Measurements from ENCODE around the gene NFIX. TPM values are rescaled to one million over a fixed set of nuclear protein-coding genes. Genes with fewer than 3 reads are reported as not detected.

The NFIX gene
- total and polyA plus RNA-seq, 2 of the 13 experiments (the other 11 are each of a cell fraction or from before 2014, with no cell fraction given), result 3.4 to 5.4 TPM

DNA sequence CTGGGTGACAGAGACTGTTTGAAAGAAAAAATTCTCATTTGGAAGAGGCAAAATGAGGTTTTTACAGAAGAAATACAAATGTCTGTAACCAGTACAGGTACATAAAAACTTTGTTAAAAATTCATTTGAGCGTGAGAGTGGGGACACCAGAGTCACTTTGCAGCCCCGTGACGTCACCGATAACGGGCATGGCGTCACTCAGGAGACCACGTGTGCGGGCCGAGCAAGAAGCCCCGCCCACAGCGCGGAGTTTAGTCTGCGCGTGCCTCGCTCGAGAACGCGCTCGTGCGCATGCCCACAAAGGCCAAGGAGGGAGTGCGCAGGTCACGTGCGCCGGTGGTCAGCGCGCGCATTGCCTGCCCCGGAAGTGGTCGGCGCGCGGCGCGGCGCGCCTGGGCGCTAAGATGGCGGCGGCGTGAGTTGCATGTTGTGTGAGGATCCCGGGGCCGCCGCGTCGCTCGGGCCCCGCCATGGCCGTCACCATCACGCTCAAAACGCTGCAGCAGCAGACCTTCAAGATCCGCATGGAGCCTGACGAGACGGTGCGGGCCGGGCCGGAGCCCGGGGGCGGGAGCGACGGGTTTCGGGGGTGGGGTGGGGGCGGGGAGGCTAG is 49.7 kb upstream of the NFIX start, which contains the start of gene RAD23A (continued):
- TF ChIP-seq ZNF510 (CRISPR knock-in tag; IDR thresholded peaks at IDR 0.05; ENCODE audit: low read depth), result 0 out of 2 replicates have a peak, but pooled peaks have one; percentile 46
- TF ChIP-seq, protein P1, sequence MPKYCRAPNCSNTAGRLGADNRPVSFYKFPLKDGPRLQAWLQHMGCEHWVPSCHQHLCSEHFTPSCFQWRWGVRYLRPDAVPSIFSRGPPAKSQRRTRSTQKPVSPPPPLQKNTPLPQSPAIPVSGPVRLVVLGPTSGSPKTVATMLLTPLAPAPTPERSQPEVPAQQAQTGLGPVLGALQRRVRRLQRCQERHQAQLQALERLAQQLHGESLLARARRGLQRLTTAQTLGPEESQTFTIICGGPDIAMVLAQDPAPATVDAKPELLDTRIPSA (CRISPR knock-in tag; IDR thresholded peaks at IDR 0.05; ENCODE audit: borderline replicate concordance), result no peak
- peak; percentile 100 for TF ChIP-seq ZBTB21 (CRISPR knock-in tag; IDR thresholded peaks at IDR 0.05)
- no peak for TF ChIP-seq IKZF4 (CRISPR knock-in tag; IDR thresholded peaks at IDR 0.05; ENCODE audit: borderline replicate concordance, low read depth, not compliant biosample characterization)
- peak; percentile 100 for TF ChIP-seq HOXA3 (CRISPR knock-in tag; IDR thresholded peaks at IDR 0.05)
- TF ChIP-seq RAD21 (CRISPR knock-in tag; IDR thresholded peaks at IDR 0.05), result peak; percentile 61
- TF ChIP-seq TAF1 (CRISPR knock-in tag; IDR thresholded peaks at IDR 0.05), result peak; percentile 99
- TF ChIP-seq, protein P2, sequence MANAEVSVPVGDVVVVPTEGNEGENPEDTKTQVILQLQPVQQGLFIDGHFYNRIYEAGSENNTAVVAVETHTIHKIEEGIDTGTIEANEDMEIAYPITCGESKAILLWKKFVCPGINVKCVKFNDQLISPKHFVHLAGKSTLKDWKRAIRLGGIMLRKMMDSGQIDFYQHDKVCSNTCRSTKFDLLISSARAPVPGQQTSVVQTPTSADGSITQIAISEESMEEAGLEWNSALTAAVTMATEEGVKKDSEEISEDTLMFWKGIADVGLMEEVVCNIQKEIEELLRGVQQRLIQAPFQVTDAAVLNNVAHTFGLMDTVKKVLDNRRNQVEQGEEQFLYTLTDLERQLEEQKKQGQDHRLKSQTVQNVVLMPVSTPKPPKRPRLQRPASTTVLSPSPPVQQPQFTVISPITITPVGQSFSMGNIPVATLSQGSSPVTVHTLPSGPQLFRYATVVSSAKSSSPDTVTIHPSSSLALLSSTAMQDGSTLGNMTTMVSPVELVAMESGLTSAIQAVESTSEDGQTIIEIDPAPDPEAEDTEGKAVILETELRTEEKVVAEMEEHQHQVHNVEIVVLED (CRISPR knock-in tag; IDR thresholded peaks at IDR 0.05; ENCODE audit: borderline replicate concordance), result peak; percentile 96
- peak; percentile 68 for TF ChIP-seq RBM39 (IDR thresholded peaks at IDR 0.05; ENCODE audit: low read depth, low read length, poor library complexity, severe bottlenecking)
- peak; percentile 82; the same call in 1 of the 2 replicates for TF ChIP-seq ZNF414 (CRISPR knock-in tag; IDR thresholded peaks at IDR 0.05)
- peak; percentile 45; the same call in 1 of the 2 replicates for TF ChIP-seq JUN (CRISPR knock-in tag; IDR thresholded peaks at IDR 0.05)
- TF ChIP-seq ZNF501 (CRISPR knock-in tag; IDR thresholded peaks at IDR 0.05), result peak; percentile 78
- TF ChIP-seq, protein P3, sequence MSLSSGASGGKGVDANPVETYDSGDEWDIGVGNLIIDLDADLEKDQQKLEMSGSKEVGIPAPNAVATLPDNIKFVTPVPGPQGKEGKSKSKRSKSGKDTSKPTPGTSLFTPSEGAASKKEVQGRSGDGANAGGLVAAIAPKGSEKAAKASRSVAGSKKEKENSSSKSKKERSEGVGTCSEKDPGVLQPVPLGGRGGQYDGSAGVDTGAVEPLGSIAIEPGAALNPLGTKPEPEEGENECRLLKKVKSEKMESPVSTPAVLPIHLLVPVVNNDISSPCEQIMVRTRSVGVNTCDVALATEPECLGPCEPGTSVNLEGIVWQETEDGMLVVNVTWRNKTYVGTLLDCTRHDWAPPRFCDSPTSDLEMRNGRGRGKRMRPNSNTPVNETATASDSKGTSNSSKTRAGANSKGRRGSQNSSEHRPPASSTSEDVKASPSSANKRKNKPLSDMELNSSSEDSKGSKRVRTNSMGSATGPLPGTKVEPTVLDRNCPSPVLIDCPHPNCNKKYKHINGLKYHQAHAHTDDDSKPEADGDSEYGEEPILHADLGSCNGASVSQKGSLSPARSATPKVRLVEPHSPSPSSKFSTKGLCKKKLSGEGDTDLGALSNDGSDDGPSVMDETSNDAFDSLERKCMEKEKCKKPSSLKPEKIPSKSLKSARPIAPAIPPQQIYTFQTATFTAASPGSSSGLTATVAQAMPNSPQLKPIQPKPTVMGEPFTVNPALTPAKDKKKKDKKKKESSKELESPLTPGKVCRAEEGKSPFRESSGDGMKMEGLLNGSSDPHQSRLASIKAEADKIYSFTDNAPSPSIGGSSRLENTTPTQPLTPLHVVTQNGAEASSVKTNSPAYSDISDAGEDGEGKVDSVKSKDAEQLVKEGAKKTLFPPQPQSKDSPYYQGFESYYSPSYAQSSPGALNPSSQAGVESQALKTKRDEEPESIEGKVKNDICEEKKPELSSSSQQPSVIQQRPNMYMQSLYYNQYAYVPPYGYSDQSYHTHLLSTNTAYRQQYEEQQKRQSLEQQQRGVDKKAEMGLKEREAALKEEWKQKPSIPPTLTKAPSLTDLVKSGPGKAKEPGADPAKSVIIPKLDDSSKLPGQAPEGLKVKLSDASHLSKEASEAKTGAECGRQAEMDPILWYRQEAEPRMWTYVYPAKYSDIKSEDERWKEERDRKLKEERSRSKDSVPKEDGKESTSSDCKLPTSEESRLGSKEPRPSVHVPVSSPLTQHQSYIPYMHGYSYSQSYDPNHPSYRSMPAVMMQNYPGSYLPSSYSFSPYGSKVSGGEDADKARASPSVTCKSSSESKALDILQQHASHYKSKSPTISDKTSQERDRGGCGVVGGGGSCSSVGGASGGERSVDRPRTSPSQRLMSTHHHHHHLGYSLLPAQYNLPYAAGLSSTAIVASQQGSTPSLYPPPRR (CRISPR knock-in tag; IDR thresholded peaks at IDR 0.05; ENCODE audit: borderline replicate concordance), result peak; percentile 56; the same call in 1 of the 2 replicates
- TF ChIP-seq KDM3A (CRISPR knock-in tag; IDR thresholded peaks at IDR 0.05; ENCODE audit: low read depth), result peak; percentile 61; the same call in 1 of the 2 replicates
- TF ChIP-seq SRSF4 (IDR thresholded peaks at IDR 0.05; ENCODE audit: low read depth, low read length, poor library complexity, severe bottlenecking), result peak; percentile 83
- TF ChIP-seq HOXD1 (CRISPR knock-in tag; IDR thresholded peaks at IDR 0.05), result peak; percentile 90
- 0 out of 2 replicates have a peak, but pooled peaks have one; percentile 36 for TF ChIP-seq RCOR2 (CRISPR knock-in tag; IDR thresholded peaks at IDR 0.05)
- TF ChIP-seq, protein P4, sequence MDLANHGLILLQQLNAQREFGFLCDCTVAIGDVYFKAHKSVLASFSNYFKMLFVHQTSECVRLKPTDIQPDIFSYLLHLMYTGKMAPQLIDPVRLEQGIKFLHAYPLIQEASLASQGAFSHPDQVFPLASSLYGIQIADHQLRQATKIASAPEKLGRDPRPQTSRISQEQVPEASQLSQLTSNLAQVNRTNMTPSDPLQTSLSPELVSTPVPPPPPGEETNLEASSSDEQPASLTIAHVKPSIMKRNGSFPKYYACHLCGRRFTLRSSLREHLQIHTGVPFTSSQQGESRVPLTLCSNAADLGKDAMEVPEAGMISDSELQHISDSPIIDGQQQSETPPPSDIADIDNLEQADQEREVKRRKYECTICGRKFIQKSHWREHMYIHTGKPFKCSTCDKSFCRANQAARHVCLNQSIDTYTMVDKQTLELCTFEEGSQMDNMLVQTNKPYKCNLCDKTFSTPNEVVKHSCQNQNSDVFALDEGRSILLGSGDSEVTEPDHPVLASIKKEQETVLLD (CRISPR knock-in tag; IDR thresholded peaks at IDR 0.05; ENCODE audit: low read depth), result no peak
- TF ChIP-seq NKX3-1 (CRISPR knock-in tag; IDR thresholded peaks at IDR 0.05), result peak; percentile 81
- peak; percentile 15 for TF ChIP-seq XRCC5 (optimal IDR thresholded peaks at IDR 0.05; ENCODE audit: low read length)
